GM19099 (cell line): ENCODE data around the gene CAMK2N2.

Source experiments
- POLR2A ChIP-seq: IDR thresholded peaks from 3 replicates; pipeline ENCODE4 v1.6.1; 2011; ENCODE audit warnings: low read depth; ENCODE audit not compliant: insufficient read length; ENCODE audit errors: extremely low read depth

CAMK2N2 gene

DNA sequence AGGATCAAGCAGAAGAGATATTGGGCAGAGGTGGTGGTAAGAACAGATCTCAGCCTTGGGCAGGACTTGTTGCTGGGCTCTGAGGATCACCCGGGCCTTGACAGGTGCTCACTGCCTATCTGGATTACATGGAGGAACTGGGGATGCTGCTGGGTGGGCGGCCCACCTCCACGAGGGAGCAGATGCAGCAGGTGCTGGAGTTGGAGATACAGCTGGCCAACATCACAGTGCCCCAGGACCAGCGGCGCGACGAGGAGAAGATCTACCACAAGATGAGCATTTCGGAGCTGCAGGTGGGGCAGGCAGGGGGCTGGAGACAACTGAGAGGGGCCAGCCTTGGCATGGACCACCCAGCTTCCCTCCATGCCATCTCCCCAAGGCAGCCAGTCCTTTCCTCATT lies 22.3 kb upstream of the CAMK2N2 start:
- TF ChIP-seq POLR2A, result no peak

- no peak for TF ChIP-seq POLR2A
Observed at GRCh38 chr3:184282941-184283340, 21.6 kb upstream of the CAMK2N2 start.

DNA sequence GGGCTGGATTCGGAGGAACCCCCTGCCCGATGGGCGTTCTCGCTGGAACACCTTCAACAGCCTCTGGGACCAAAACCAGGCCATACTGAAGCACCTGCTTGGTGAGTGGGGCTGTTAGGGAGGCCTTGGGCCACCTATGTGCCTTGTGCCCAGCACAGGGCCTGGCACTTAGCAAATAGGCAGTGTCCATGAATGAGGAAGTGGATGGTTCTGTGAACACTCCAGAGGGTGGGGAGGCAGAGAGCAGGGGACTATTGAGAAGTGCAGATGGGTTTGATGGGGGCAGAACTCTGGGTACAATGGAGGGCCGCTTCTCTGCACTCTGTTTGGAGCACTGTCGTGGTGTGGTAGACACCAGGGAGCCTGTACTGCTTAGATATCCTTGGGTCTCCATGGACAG lies 16.0 kb upstream of the CAMK2N2 start:
- no peak for TF ChIP-seq POLR2A

GRCh38 chr3:184275961-184276910 lies 14.9 kb upstream of the CAMK2N2 start, which contains the start of gene ECE2:
TSS of gene ECE2 (plus strand) at chr3:184276022. CDS start at chr3:184276154, 132 bp downstream.
- TF ChIP-seq POLR2A, result no peak

- TF ChIP-seq POLR2A, result no peak
Observed at GRCh38 chr3:184275381-184275701, 14.0 kb upstream of the CAMK2N2 start.

- TF ChIP-seq POLR2A, result no peak
Observed at GRCh38 chr3:184272269-184272668, 10.9 kb upstream of the CAMK2N2 start.

DNA sequence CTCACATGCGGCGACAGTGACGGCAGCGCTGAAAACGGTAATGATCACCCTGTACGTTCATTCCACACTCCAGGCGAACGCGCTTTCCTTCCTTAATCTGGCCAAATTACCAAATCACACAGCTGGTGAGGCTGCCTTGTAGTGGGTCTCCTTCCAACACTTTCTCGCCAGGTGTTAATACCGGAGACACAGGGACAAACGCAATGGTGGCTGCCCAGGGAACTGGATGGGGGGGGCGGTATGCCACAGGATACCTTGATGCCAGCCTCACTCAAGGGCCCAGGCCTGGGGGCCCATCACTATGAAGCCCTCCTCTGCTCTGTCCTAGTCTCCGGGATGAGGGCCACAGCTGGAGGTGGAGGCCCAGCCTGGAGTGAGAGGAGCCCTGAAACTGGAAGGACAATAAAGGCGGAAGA lies 1.4 kb upstream of the CAMK2N2 start:
- TF ChIP-seq POLR2A, result no peak

- no peak for TF ChIP-seq POLR2A
Observed at GRCh38 chr3:184261854-184262763, 756 bp upstream of the CAMK2N2 start.

- no peak for TF ChIP-seq POLR2A
Observed at GRCh38 chr3:184260724-184261269, 556 bp downstream of the CAMK2N2 start.

DNA sequence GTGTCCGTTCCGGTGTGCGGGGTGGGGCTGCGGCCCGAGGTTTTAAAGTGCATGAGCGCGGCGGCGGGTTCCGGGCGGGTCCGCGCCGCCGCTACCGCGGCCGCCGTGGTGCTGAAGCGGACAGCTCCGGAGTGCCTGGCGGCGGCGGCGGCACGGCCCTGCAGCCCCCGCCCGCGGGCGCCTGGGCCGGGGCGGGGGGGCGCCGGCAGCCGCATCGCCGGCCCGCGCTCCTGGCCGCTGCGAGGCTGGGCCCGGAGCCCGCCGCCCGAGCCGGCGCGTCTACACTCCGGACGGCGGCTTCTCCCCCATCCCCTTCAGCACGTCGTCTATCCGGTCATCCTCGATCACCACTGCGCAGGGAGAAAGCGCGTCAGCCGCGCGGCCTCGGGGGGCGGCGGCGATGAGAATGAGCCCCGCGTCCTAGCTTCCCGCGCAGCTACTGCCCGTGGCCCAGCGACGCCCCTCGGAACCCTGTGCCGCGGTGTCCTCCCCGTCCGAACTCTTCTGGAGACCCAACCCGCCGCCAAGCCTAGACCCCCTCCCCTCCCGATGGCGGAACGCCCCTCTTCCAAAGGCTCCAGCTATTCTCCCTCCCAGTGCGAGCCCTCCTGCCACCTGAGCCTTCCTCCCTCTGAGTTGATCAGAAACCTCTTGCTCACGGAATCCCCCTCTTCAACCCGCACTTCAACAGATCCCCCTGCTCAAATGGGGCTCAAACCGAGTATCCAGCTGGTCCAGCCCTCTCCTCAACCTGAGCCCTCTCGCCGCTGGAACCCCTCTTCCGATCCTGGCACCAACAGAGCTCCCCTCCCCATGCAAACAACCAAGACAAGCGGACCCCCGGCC lies 1.3 kb downstream of the CAMK2N2 start:
- no peak for TF ChIP-seq POLR2A

DNA sequence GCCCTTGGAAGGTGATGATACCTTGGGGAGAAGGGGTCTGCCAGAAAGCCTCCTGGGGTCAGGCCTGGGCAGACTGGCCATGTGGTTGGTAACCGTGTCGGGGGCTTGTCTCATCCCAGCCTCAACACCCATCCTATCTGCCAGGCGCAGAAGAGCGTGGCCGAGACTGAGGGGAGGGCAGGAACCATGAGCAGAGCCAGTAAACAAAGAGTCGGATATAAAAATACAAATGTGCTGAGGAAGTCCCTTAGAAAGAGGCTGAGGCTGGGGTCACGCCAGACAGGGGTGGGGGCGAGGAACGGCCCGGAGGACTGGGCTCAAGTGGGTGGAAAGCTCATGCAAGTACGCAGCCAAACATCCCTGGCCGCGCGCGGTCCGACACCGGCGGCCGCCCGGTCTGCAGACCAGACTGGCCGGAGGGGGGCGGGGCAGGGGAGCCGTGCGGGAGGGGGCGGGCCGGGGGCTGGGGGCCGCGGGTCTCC lies 1.9 kb downstream of the CAMK2N2 start:
- TF ChIP-seq POLR2A, result no peak

- no peak for TF ChIP-seq POLR2A
Observed at GRCh38 chr3:184258926-184259325, 2.4 kb downstream of the CAMK2N2 start.

- no peak for TF ChIP-seq POLR2A
Observed at GRCh38 chr3:184257083-184257915, 4.1 kb downstream of the CAMK2N2 start.
